A549 (cell line): ENCODE results near the gene LCE3D.

Source experiments
- BHLHE40 ChIP-seq: IDR thresholded peaks from 2 replicates; pipeline ENCODE4 v1.6.1; 2012; ENCODE audit warnings: low read depth, low read length, inconsistent platforms
- CEBPB ChIP-seq, 2 experiments: fragments of >200 bp in 1 of 2; sonication (Bioruptor Twin) in 1 of 2; formaldehyde crosslinking in 1 of 2; IDR thresholded peaks; 2 replicates each; pipeline ENCODE4 v1.6.1; 2012 to 2016
- CHD2 ChIP-seq: fragments of 150-350 bp; IDR thresholded peaks from 2 replicates; pipeline ENCODE4 v1.6.1; 2014; ENCODE audit warnings: low read length; ENCODE audit not compliant: partially characterized antibody
- CTCF ChIP-seq: fragments of >200 bp; sonication (Bioruptor Twin); formaldehyde crosslinking; IDR thresholded peaks from 3 replicates; pipeline ENCODE4 v1.5.1; 2016
- EP300 ChIP-seq, 2 experiments: fragments of >200 bp; sonication (Bioruptor Twin); formaldehyde crosslinking; IDR thresholded peaks; 2 replicates in 1 of 2; 3 replicates in 1 of 2; pipeline ENCODE4 v1.6.1; 2016 to 2017
- ESRRA ChIP-seq: fragments of 150-350 bp; IDR thresholded peaks from 2 replicates; pipeline ENCODE4 v1.6.1; 2014; ENCODE audit warnings: mild to moderate bottlenecking, low read length, borderline replicate concordance
- MAX ChIP-seq: IDR thresholded peaks from 2 replicates; pipeline ENCODE4 v1.6.1; 2012
- POLR2A ChIP-seq: IDR thresholded peaks from 2 replicates; pipeline ENCODE4 v1.6.1; 2012; ENCODE audit warnings: mild to moderate bottlenecking, low read length
- POLR2AphosphoS2 ChIP-seq: conservative IDR thresholded peaks from 2 replicates; pipeline ENCODE4 v1.6.1; 2012; ENCODE audit warnings: low read length, improper control_type of control experiment, inconsistent platforms
- RAD21 ChIP-seq, 2 experiments: fragments of >200 bp in 1 of 2; sonication (Bioruptor Twin) in 1 of 2; formaldehyde crosslinking in 1 of 2; IDR thresholded peaks in 1 of 2; conservative IDR thresholded peaks in 1 of 2; 2 replicates in 1 of 2; 3 replicates in 1 of 2; pipeline ENCODE4 v1.6.1; 2012 to 2018; ENCODE audit warnings: inconsistent platforms in 1 of 2
- REST ChIP-seq: fragments of 200-600 bp; sonication (generic); IDR thresholded peaks from 2 replicates; pipeline ENCODE4 v1.6.1; 2016; ENCODE audit warnings: antibody characterized with exemption, mild to moderate bottlenecking, moderate library complexity
- RNF2 ChIP-seq: fragments of 200-600 bp; sonication (generic); IDR thresholded peaks from 2 replicates; pipeline ENCODE4 v1.6.1; 2016; ENCODE audit warnings: low read depth, mild to moderate bottlenecking, antibody characterized with exemption, moderate library complexity, borderline replicate concordance
- USF2 ChIP-seq: fragments of 450-650 bp; IDR thresholded peaks from 2 replicates; pipeline ENCODE4 v1.6.1; 2014; ENCODE audit warnings: antibody characterized with exemption
- ZSCAN20 ChIP-seq: fragments of 250-450 bp; sonication (Bioruptor Pico); IDR thresholded peaks from 2 replicates; pipeline ENCODE4 v1.8.0; 2022; ENCODE audit warnings: mild to moderate bottlenecking, moderate library complexity

- TF ChIP-seq CTCF = no peak
- no peak for TF ChIP-seq MAX
- TF ChIP-seq ESRRA = no peak
- no peak for TF ChIP-seq REST
- no peak for TF ChIP-seq USF2
- TF ChIP-seq POLR2A = no peak
- no peak for TF ChIP-seq CHD2
- no peak for TF ChIP-seq CEBPB (IDR thresholded peaks at IDR 0.05)
- no peak for TF ChIP-seq POLR2AphosphoS2
- TF ChIP-seq EP300 (IDR thresholded peaks at IDR 0.05) = no peak
- TF ChIP-seq RAD21 (conservative IDR thresholded peaks at IDR 0.05 in 1 of 2, IDR thresholded peaks at IDR 0.05 in 1 of 2) = no peak
- TF ChIP-seq ZSCAN20 (CRISPR knock-in tag) = no peak
- TF ChIP-seq BHLHE40 = no peak
- TF ChIP-seq RNF2 = no peak
These were observed 15.2 kb downstream of the LCE3D start for GRCh38 chr1:152565115-152565514.
